Stomach (tissue), 4 donors: ENCODE data around the gene RASAL2.
A peak's percentile ranks its signal among the peaks of the same experiment; 100 is the strongest.

Experiments
- EP300 ChIP-seq: sonication (generic); formaldehyde crosslinking; IDR thresholded peaks from one replicate; pipeline ENCODE4 v1.6.1; 2017; ENCODE audit warnings: antibody characterized with exemption
- POLR2A ChIP-seq, 4 donors: fragments of 450-650 bp; IDR thresholded peaks; one replicate each; pipeline ENCODE4 v1.6.1; 2016; ENCODE audit warnings: antibody characterized with exemption in 4 of 4, control low read depth in 2 of 4, mild to moderate bottlenecking in 1 of 4, moderate library complexity in 1 of 4
- POLR2AphosphoS5 ChIP-seq, 3 donors: sonication (generic); formaldehyde crosslinking; IDR thresholded peaks; one replicate each; pipeline ENCODE4 v1.6.1; 2016; ENCODE audit warnings: antibody characterized with exemption in 3 of 3
- TF ChIP-seq, protein P1 (sequence below), 7 experiments: fragments of 450-650 bp in 4 of 7; fragments of 200-600 bp in 3 of 7; sonication (generic) in 3 of 7; IDR thresholded peaks; one replicate each; pipeline ENCODE4 v1.5.1; 2016 to 2019; ENCODE audit warnings: antibody characterized with exemption in 7 of 7, control low read depth in 2 of 7, mild to moderate bottlenecking in 1 of 7

GRCh38 chr1:178417858-178418257 lies 324.0 kb downstream of the RASAL2 start:
- TF ChIP-seq, protein P1, sequence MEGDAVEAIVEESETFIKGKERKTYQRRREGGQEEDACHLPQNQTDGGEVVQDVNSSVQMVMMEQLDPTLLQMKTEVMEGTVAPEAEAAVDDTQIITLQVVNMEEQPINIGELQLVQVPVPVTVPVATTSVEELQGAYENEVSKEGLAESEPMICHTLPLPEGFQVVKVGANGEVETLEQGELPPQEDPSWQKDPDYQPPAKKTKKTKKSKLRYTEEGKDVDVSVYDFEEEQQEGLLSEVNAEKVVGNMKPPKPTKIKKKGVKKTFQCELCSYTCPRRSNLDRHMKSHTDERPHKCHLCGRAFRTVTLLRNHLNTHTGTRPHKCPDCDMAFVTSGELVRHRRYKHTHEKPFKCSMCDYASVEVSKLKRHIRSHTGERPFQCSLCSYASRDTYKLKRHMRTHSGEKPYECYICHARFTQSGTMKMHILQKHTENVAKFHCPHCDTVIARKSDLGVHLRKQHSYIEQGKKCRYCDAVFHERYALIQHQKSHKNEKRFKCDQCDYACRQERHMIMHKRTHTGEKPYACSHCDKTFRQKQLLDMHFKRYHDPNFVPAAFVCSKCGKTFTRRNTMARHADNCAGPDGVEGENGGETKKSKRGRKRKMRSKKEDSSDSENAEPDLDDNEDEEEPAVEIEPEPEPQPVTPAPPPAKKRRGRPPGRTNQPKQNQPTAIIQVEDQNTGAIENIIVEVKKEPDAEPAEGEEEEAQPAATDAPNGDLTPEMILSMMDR (IDR thresholded peaks at IDR 0.05): no peak
- TF ChIP-seq EP300: no peak
- peak in 1 of 3 donors; percentile 15 for TF ChIP-seq POLR2AphosphoS5 (IDR thresholded peaks at IDR 0.05)
- TF ChIP-seq POLR2A (IDR thresholded peaks at IDR 0.05): no peak
